ENCODE measurements around the gene IL23R.

DNA sequence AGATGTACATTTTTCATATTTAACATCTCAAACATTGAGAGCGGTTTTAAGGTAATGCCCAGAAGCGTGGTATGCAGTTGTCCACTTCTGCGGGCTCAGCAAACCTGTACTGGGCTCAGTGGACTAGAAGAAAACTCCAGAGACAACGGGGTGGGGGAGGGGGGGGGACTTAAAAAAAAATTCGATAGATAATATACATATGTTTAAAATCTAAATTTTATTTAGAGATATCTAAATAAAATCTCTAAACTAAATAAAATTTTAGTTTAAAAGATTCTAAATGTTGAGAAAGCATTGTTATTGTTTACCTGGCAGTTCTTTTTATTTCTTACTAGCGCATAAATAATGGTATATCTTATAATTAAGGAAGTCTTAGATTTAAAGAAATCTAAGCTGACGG is 140.3 kb downstream of the IL23R start:
- TF ChIP-seq CTCF (IDR thresholded peaks at IDR 0.05; ENCODE audit: low read depth, low read length): no peak
- no peak for TF ChIP-seq EZH2phosphoT487 (IDR thresholded peaks at IDR 0.05; ENCODE audit: low read depth)

All from OCI-LY3 (cell line).